Upper lobe of left lung (tissue), 6 donors: Measurements from ENCODE around the gene TDP2. TPM values are rescaled to one million over a fixed set of nuclear protein-coding genes. Genes with fewer than 3 reads are reported as not detected.

Source experiments
- ATAC-seq, 2 donors: fragments of 200-7000 bp; cut with Tn5 transposase; one replicate each; pipeline ENCODE4 v1.9.1; 2022; ENCODE audit warnings: mild to moderate bottlenecking in 2 of 2, moderate library complexity in 2 of 2; ENCODE audit not compliant: low FRiP score in 2 of 2
- DNase-seq, 2 donors: peaks; one replicate each; pipeline ENCODE4 v3.0.0-alpha.2; 2019 to 2020
- H3K27ac ChIP-seq, 4 donors: fragments of 200-600 bp; sonication (generic); one replicate each; pipeline ENCODE4 v1.5.1; 2016 to 2019
- H3K27me3 ChIP-seq, 4 donors: fragments of 200-600 bp; sonication (generic); one replicate each; pipeline ENCODE4 v1.5.1; 2017 to 2019
- H3K36me3 ChIP-seq, 4 donors: fragments of 200-600 bp; sonication (generic); one replicate each; pipeline ENCODE4 v1.5.1; 2016 to 2019
- H3K4me1 ChIP-seq, 4 donors: fragments of 200-600 bp; sonication (generic); one replicate each; pipeline ENCODE4 v1.5.1; 2018 to 2019
- H3K4me3 ChIP-seq, 4 donors: fragments of 200-600 bp; sonication (generic); one replicate each; pipeline ENCODE4 v1.5.1; 2017 to 2019; ENCODE audit warnings: mild to moderate bottlenecking in 2 of 4, moderate library complexity in 1 of 4
- H3K9me3 ChIP-seq, 4 donors: fragments of 200-600 bp; sonication (generic); one replicate each; pipeline ENCODE4 v1.5.1; 2018 to 2019
- EP300 ChIP-seq, 4 donors: sonication (generic); formaldehyde crosslinking; IDR thresholded peaks; one replicate each; pipeline ENCODE4 v1.5.1; 2017; ENCODE audit warnings: antibody characterized with exemption in 4 of 4, control low read depth in 2 of 4
- POLR2A ChIP-seq, 4 donors: fragments of 450-650 bp; IDR thresholded peaks; one replicate each; pipeline ENCODE4 v1.5.1; 2016 to 2017; ENCODE audit warnings: antibody characterized with exemption in 4 of 4, mild to moderate bottlenecking in 2 of 4
- POLR2AphosphoS5 ChIP-seq, 2 donors: sonication (generic); formaldehyde crosslinking; IDR thresholded peaks; one replicate each; pipeline ENCODE4 v1.5.1; 2017; ENCODE audit warnings: antibody characterized with exemption in 2 of 2
- WGBS, 2 donors: methylation state at CpG; one replicate each; pipeline ENCODE4 v1.1.5; 2017 to 2018; 5-methylcytosine and 5-hydroxymethylcytosine counted together
- total RNA-seq, 6 donors: library from RNA; depleted of rRNA in 4 of 6; stranded (reverse); fragments of >200 nt in 4 of 6; gene quantifications; one replicate each; pipeline versions ENCODE4 v1.1.0 to v1.2.1, GENCODE V29; 2016 to 2021
- TF ChIP-seq, protein P1 (sequence below), 6 experiments: fragments of 450-650 bp in 4 of 6; fragments of 200-600 bp in 2 of 6; sonication (generic) in 2 of 6; IDR thresholded peaks; one replicate each; pipeline ENCODE4 v1.5.1; 2016 to 2019; ENCODE audit warnings: antibody characterized with exemption in 6 of 6
- donor health status: DM: no; HTN: no; CAD: no; lungs with moderate emphysema.
- donor health status: DM: no; HTN: yes; CAD: no; lungs with severe emphysema.

Gene TDP2
- total RNA-seq, 6 donors from 2014 or later: 33.8 to 101 (median 37.0) TPM

DNA sequence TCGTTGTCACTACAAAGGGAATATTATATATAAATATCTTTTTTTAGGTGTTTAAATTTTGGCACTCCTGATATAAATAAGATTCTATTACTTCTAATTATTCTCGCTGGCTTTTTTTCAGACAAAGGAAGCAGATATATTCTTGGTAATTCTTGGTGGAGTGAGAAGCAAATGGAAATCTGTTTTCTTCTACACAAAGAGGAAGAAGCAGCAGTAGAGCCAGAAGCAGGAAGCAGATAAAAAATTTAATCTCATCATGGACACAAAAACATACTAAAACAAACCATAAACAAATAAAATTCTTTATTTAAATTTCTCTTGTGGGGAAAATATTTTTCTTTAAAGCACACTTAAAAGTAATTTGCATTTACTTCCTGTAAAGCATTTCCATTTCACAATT is 17.0 kb downstream of the TDP2 start:
- no peak overlapping the region for H3K27ac ChIP-seq
- no peak overlapping the region for H3K4me3 ChIP-seq
- ATAC-seq (no peak), DNase-seq (no peak)
- TF ChIP-seq, protein P1, sequence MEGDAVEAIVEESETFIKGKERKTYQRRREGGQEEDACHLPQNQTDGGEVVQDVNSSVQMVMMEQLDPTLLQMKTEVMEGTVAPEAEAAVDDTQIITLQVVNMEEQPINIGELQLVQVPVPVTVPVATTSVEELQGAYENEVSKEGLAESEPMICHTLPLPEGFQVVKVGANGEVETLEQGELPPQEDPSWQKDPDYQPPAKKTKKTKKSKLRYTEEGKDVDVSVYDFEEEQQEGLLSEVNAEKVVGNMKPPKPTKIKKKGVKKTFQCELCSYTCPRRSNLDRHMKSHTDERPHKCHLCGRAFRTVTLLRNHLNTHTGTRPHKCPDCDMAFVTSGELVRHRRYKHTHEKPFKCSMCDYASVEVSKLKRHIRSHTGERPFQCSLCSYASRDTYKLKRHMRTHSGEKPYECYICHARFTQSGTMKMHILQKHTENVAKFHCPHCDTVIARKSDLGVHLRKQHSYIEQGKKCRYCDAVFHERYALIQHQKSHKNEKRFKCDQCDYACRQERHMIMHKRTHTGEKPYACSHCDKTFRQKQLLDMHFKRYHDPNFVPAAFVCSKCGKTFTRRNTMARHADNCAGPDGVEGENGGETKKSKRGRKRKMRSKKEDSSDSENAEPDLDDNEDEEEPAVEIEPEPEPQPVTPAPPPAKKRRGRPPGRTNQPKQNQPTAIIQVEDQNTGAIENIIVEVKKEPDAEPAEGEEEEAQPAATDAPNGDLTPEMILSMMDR (IDR thresholded peaks at IDR 0.05): no peak
- TF ChIP-seq POLR2A (IDR thresholded peaks at IDR 0.05): no peak
- no peak for TF ChIP-seq POLR2AphosphoS5 (IDR thresholded peaks at IDR 0.05)
- WGBS, 2 donors: 59 to 68% methylated on average over 2 of the region's 2 CpGs
- H3K4me1 ChIP-seq: peaks cover 9 to 13% (median 11%) of the 10 kb centered on the region in 4 donors
- peaks cover 11 to 49% (median 30%) of the 10 kb centered on the region in 4 donors for H3K36me3 ChIP-seq
- no peaks in the 10 kb centered on the region for H3K9me3 ChIP-seq
- H3K27me3 ChIP-seq: no peaks in the 10 kb centered on the region

DNA sequence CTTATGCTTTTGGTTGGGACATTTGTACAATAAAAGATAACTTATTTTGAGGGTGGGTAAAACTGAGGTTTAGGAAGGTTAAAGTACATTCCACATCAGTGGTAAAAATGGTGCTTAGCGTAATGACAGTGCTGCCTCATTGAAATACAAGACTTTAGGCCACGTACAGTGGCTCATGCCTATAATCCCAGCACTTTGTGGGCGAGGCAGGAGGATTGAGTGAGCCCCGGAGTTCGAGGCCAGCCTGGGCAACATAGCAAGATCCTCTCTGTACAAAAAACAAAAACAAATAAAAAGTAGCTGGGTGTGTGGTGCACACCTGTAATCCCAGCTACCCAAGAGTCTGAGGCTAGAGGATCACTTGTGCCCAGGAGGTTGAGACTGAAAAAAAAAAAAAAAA is 18.4 kb downstream of the TDP2 start:
- no peak overlapping the region for H3K27ac ChIP-seq
- no peak overlapping the region for H3K4me3 ChIP-seq
- no peak for ATAC-seq
- H3K36me3 ChIP-seq: peaks cover 8 to 35% (median 24%) of the 10 kb centered on the region in 4 donors
- no peaks in the 10 kb centered on the region for H3K27me3 ChIP-seq
- TF ChIP-seq, protein P1 (IDR thresholded peaks at IDR 0.05): no peak
- no peak for TF ChIP-seq POLR2AphosphoS5 (IDR thresholded peaks at IDR 0.05)
- TF ChIP-seq EP300 (IDR thresholded peaks at IDR 0.05): no peak
- no peak for TF ChIP-seq POLR2A (IDR thresholded peaks at IDR 0.05)
- H3K9me3 ChIP-seq: no peaks in the 10 kb centered on the region
- 96% methylated on average over 5 of the region's 5 CpGs for WGBS, 2 donors
- peaks cover 9 to 13% (median 11%) of the 10 kb centered on the region in 4 donors for H3K4me1 ChIP-seq
- DNase-seq: no peak

DNA sequence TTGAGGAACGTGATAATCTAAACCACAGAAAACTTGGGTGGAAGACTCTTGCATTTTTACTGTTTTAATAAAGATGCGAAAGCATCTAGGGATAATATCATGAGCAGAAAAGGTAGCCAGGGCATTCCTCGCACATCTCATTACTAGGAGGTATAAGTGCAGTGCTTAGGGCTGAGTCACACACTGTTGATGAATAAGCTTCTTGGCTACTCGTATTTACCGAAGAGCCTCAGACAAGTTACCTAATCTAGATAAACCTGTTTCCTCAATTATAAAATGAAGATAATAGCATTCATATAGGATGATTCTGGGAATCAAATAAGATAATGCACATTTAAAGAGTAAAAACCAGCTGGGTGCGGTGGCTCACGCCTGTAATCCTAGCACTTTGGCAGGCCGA is 19.9 kb downstream of the TDP2 start:
- DNase-seq (peak in 1 of 2 donors; percentile 12), ATAC-seq (no peak)
- no peak for TF ChIP-seq POLR2A (IDR thresholded peaks at IDR 0.05)
- no peak for TF ChIP-seq EP300 (IDR thresholded peaks at IDR 0.05)
- TF ChIP-seq, protein P1 (IDR thresholded peaks at IDR 0.05): no peak
- TF ChIP-seq POLR2AphosphoS5 (IDR thresholded peaks at IDR 0.05): no peak
- peaks cover 9 to 13% (median 11%) of the 10 kb centered on the region in 4 donors for H3K4me1 ChIP-seq
- WGBS, 2 donors: 80 to 89% methylated on average over 8 of the region's 8 CpGs
- H3K27ac ChIP-seq: peak overlapping the region in 1 of 4 donors; percentile 34
- no peaks in the 10 kb centered on the region for H3K9me3 ChIP-seq
- no peak overlapping the region for H3K4me3 ChIP-seq
- peaks cover 4 to 20% (median 10%) of the 10 kb centered on the region in 4 donors for H3K36me3 ChIP-seq
- no peaks in the 10 kb centered on the region for H3K27me3 ChIP-seq

DNA sequence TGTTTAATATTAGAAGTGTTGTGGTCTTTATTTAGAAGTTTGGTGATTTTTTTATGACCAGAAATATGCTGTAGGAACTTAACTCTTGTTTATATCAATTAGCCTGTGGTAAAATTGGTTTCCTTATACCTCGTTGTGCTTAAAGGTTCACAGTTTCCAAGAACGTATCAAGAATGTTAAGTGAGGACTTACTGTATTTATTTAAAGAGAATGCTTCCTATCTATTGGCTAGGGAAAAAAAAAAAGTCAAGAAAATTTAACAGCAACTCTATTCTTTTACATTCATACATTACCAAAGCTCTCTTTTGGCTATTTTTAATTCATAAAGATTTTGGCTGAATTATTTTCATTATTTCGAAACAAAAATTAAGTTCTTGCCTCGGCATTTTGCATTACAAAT is 22.3 kb downstream of the TDP2 start:
- Histone ChIP-seq H3K4me1 (peaks cover 9 to 13% (median 11%) of the 10 kb centered on the region in 4 donors), H3K9me3 (no peaks in the 10 kb centered on the region), H3K36me3 (no peaks in the 10 kb centered on the region), H3K27me3 (no peaks in the 10 kb centered on the region), H3K27ac (no peak overlapping the region), H3K4me3 (no peak overlapping the region)
- ATAC-seq (no peak), DNase-seq (no peak)
- 60 to 61% methylated on average over 4 of the region's 4 CpGs for WGBS, 2 donors
- TF ChIP-seq POLR2A (IDR thresholded peaks at IDR 0.05) (no peak), EP300 (IDR thresholded peaks at IDR 0.05) (no peak), POLR2AphosphoS5 (IDR thresholded peaks at IDR 0.05) (no peak)
- TF ChIP-seq, protein P1 (IDR thresholded peaks at IDR 0.05): no peak

DNA sequence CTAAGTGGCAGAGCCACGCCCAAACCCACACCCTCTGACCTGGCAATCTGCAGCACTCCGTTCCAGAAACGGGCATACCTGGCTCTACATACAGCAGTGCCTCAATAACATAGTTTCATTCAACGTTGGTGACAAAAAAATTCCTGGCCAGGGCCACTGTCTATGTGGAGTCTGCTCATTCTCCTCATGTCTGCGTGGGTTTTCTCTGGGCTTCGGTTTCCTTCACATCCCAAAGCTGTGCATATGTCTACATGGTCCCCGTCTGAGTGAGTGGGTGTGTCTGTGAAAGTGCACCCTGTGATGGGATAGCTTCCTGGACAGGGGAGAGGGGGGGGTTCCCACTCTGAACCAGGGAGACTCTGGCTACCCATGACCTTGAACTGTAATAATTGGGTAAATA is 22.8 kb downstream of the TDP2 start:
- H3K4me1 ChIP-seq: peaks cover 9 to 13% (median 11%) of the 10 kb centered on the region in 4 donors
- TF ChIP-seq POLR2A (IDR thresholded peaks at IDR 0.05) (no peak), EP300 (IDR thresholded peaks at IDR 0.05) (no peak), POLR2AphosphoS5 (IDR thresholded peaks at IDR 0.05) (no peak)
- TF ChIP-seq, protein P1 (IDR thresholded peaks at IDR 0.05): no peak
- H3K27ac ChIP-seq: no peak overlapping the region
- 62 to 73% methylated on average over 2 to 7 of the region's 7 CpGs for WGBS, 2 donors
- DNase-seq: no peak
- ATAC-seq: no peak
- H3K27me3 ChIP-seq: no peaks in the 10 kb centered on the region
- no peaks in the 10 kb centered on the region for H3K36me3 ChIP-seq
- no peak overlapping the region for H3K4me3 ChIP-seq
- H3K9me3 ChIP-seq: no peaks in the 10 kb centered on the region
